Colon (tissue), 2 donors: Measurements from ENCODE around the gene TMEM109.
"Not testable (repeated sequence)": the region's sequence is repeated elsewhere in the genome, so short reads cannot be mapped to it uniquely, and the experiment has no call there.

Source experiments
- FAIRE-seq: peaks from 2 replicates; lab custom pipeline; 2012; peaks lifted over from hg19 to GRCh38; lab: Jason Lieb, UNC
- donor health status: control.
- donor health status: control.

The TMEM109 gene

DNA sequence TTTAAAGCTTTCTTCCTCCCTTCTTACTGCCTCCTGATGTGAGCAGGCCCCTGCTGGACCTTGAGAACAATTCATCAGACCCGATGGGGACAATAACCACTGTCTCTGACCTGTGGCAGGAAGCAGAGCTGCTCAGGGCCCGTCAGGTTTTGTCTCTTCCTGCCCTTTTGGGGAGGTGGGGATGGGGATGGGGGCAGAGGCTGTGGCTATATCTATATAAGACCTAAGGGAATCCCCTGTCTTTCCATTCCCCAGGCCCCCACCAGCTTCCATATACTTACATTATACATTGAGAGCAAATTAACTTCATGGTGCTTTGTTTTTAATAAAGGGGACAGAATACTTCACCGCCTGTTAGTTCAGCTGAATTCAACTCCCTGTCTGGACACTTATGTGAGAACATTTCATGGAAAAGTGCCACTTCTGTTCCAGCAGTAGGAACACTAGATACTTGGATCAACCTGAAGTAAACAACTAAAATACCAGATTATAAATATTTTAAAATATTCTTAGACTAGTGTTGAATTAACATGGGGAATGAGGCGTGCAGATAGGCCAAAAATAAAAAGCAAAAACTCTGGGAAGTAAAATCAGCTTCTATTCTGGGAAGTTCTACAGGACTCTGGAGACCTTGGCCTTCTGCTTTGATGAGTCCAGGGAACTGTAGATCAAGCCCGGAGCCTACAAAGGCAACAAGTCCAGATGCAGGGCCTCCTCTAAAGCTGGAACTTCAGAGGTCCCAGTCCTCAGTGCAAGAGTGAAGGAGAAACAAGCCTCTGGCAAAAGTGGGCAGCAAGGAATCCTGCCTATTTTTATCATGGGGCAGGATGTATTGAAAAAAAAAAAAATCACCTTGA lies 35.5 kb upstream of the TMEM109 start:
- FAIRE-seq = no peak

DNA sequence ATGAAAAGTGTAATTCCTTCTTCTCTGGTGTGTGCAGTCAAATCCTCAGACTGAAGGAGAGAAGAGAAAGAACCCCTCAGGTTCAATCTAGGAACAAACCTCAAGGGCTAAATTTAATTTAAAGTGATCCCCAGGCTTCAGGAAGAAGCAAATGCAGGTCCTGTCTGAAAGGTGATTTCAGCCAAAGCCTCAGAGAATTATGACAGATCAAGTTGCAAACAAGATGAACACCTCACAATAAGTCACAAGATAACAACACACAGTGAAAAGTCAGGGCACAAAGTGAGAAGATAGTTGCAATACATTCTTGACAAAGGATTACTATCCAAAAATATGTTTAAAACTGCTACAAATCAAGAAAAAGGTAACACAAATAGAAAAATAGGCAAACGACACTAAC lies 34.9 kb upstream of the TMEM109 start:
- FAIRE-seq = no peak

GRCh38 chr11:60879971-60880588 lies 33.9 kb upstream of the TMEM109 start:
- no peak for FAIRE-seq

GRCh38 chr11:60880643-60881282 lies 33.2 kb upstream of the TMEM109 start:
- no peak for FAIRE-seq

DNA sequence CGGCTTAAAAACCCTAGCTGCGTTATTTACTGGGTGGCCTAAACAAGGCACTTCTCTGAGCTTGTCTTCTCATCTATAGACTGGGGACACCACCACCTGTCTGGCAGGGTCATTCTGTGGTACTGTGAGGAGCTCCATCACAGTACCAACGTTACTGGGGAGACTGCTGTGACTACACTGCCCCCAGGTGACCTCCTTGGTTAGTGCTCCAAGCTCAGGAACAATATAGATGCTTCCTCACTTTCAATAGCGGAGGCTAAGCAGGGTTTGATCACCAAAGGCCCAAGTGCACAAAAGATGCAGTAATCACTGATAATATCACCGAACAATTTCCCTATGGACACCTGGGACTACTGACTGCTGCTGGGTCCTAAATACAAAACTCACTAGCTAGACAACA lies 26.4 kb upstream of the TMEM109 start:
- FAIRE-seq = no peak

GRCh38 chr11:60889869-60890311 lies 24.1 kb upstream of the TMEM109 start:
- FAIRE-seq = no peak

GRCh38 chr11:60890696-60891095 lies 23.3 kb upstream of the TMEM109 start:
- FAIRE-seq = no peak

- FAIRE-seq = no peak
Measured at GRCh38 chr11:60891103-60891741, 22.7 kb upstream of the TMEM109 start.

DNA sequence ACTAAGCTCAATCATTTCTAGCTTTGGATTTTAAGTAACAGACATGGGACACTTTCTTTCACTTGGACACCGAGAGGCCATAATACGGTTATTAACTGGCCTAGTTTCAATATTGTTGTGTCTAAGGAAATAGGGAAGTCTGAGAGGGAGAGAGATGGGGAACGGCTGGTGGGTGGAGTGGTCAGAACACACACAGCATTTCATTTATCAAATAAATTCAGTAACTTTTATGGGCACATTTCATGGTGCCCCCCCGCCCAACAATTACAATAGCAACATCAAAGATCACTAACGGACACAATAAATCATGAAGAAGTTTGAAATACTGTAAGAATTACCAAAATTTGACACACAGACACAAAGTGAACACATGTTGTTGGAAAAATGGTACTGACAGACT lies 18.3 kb upstream of the TMEM109 start:
- no peak for FAIRE-seq

DNA sequence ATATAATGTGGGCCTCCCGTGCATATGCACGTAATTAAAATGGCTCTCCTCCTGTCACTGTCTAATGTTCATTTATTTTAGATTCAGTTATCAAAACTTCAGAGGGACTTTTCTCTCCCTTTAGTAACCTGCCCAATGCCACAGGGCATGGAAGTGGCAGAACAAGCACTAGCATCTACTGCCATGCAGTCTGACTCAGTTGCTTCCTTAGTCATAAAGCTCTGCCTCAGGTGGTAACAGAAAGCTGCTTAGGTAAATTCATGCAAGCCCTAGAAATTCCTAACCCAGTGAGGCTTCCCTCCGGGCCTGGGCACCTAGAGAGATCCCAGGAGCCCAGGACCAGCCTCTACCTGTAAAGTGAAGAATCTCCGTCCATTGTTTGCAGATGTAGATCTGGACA lies 16.5 kb upstream of the TMEM109 start:
- no peak for FAIRE-seq

GRCh38 chr11:60899046-60899936 lies 14.7 kb upstream of the TMEM109 start:
- FAIRE-seq = no peak

DNA sequence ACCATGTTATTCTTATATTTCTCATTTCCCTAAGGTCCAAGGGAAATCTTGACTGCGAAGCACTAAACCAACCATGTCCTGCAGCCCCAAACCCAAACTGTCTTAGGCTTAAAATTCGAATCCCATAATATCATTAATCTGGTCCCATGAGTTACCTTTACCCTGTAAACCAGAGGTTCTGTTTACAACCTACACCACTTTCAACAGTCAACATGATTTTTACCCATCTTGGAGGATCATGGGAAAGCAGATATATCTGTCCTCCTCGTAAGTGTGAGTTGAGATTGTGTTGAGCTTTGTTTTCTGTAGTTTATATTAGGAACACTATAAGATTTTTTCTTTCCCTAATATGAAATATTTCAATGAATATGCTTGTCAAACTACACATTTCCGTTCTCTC lies 14.0 kb upstream of the TMEM109 start:
- FAIRE-seq = no peak

DNA sequence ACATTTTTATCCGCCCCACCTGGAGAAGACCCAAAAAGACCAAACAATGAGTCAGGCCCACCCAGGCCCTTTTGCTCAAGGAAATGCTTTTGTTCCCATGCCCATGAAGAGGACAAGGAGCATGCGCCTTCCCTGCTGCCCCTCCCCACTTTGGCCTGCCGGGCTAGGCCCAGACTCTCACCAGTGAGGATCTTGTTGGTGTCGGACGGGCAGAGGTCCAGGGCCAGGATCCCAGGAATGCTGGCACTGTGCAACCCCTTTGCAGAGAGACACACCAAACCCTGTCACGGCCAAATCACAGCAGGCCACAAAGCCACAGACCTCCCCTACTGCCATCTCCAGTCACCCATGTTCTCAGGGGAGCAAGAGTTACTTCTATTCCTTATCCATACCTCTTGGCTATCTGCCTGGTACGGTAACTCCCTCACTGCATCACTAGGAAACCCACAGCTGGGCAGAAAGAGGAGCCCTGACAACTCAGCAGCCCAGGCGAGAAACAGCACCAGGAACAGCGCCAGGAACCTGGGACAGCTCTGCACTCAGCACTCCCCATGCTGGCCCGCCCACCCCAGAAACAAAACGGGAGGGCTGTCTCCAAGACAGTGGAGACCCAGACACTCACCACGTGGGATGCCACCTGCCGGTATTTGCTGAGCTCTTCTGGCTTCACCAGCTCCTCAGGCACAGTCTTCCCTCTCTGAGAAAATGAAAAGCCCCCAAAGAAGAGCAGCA lies 13.1 kb upstream of the TMEM109 start:
- no peak for FAIRE-seq

- no peak for FAIRE-seq
Measured at GRCh38 chr11:60902625-60903024, 11.3 kb upstream of the TMEM109 start.

- no peak for FAIRE-seq
Measured at GRCh38 chr11:60905047-60905446, 8.9 kb upstream of the TMEM109 start.

- FAIRE-seq = no peak
Measured at GRCh38 chr11:60905551-60906113, 8.3 kb upstream of the TMEM109 start.

DNA sequence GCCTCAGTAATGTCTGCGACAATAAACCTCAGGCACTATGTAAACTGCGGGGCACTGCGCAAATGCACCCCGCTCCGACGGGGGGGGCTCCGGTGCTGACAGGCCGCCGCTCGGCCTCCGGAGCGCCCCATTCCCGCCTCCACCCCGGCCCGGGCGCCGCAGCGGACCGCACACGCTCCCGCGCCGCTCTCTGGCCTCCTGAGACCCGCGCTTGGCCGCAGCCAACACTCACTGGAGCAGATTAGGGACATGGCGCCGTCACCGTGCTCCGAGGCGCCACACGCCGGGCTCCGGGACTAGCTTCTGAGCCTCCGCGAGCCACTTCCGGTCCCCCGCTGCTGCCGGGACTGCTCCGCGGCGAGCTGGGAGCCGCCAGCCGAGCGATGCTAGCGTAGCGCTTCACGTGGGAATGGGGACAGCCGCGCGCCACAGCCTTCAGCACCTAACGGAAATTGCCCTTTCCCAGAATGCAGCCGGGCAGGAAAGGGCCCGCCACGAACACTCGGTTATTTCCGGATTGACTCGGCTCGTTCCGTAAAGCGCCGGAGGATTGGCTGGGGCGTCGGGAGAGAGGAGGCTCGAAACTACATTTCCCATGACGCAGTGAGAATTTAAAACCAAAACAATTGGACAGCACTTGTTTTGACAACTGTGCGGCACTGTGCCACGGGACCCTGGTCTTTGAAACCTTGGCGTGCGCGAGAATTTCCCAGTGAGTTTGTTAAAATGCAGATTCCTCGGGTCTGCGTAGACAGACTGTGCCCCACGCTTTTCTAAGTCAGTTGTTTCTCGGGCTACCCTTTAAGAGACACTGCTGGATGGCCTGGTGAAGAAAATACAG lies 7.6 kb upstream of the TMEM109 start, which contains the start of gene PRPF19:
Gene PRPF19, minus strand, starts transcription at position 454 of the 841 bp plus-strand sequence. Its CDS starts 203 bp downstream, at position 251.
- no peak for FAIRE-seq

GRCh38 chr11:60908803-60909202 lies 5.2 kb upstream of the TMEM109 start:
- FAIRE-seq = no peak

DNA sequence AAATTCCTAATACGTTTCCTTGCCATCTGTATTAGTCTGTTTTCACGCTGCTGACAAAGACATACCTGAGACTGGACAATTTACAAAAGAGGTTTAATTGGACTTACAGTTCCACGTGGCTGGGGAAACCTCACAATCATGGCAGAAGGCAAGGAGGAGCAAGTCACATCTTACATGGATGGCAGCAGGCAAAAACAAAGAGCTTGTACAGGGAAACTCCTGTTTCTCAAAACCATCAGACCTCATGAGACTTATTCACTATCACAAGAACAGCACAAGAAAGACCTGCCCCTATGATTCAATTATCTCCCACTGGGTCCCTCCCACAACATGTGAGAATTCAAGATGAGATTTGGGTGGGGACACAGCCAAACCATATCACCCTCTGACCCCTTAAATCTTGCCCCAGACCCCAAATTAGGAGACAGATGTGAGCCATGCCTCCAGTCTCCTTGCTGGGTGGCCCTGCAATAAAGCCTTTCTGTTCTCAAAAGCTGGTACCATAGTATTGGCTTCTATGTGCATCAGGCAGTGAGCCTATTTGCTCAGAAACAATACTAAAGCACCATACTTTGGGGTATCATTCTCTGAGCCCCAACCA lies 4.2 kb upstream of the TMEM109 start:
- FAIRE-seq = not testable (repeated sequence)
